Nephron (organoid): ENCODE data around the gene PTPN2.

ENCODE experiments used
- H3K27ac Mint-ChIP-seq, 3 experiments: 2 replicates each; pipeline ENCODE4 v1.8.0; 2020; ENCODE audit warnings: mixed read lengths in 3 of 3, mild to moderate bottlenecking in 2 of 3, moderate library complexity in 1 of 3
- H3K27me3 Mint-ChIP-seq: 2 replicates; pipeline ENCODE4 v1.8.0; 2021; ENCODE audit warnings: low read depth, mild to moderate bottlenecking, moderate library complexity, mixed read lengths
- H3K36me3 Mint-ChIP-seq: 2 replicates; pipeline ENCODE4 v1.8.0; 2020; ENCODE audit warnings: low read depth, mixed read lengths
- H3K4me1 Mint-ChIP-seq: 2 replicates; pipeline ENCODE4 v1.8.0; 2020; ENCODE audit warnings: mixed read lengths
- H3K4me3 Mint-ChIP-seq, 3 experiments: 2 replicates each; pipeline ENCODE4 v1.8.0; 2020; ENCODE audit warnings: mild to moderate bottlenecking in 3 of 3, mixed read lengths in 3 of 3, moderate library complexity in 2 of 3
- H3K9me3 Mint-ChIP-seq: 2 replicates; pipeline ENCODE4 v1.8.0; 2020; ENCODE audit warnings: mixed read lengths
- TF ChIP-seq, protein P1 (sequence below), 3 experiments: fragments of 200-600 bp; sonication (generic); IDR thresholded peaks; one replicate each; pipeline ENCODE4 v1.5.0; 2021; ENCODE audit warnings: antibody characterized with exemption in 3 of 3; ENCODE audit not compliant: unreplicated experiment in 3 of 3

Gene PTPN2

GRCh38 chr18:12748671-12749070 lies 135.4 kb downstream of the PTPN2 start:
- Mint-ChIP-seq H3K27me3 (peaks cover 4% of the 10 kb centered on the region), H3K36me3 (no peaks in the 10 kb centered on the region), H3K27ac (no peak overlapping the region), H3K4me3 (no peak overlapping the region), H3K9me3 (no peaks in the 10 kb centered on the region), H3K4me1 (no peaks in the 10 kb centered on the region)
- TF ChIP-seq, protein P1, sequence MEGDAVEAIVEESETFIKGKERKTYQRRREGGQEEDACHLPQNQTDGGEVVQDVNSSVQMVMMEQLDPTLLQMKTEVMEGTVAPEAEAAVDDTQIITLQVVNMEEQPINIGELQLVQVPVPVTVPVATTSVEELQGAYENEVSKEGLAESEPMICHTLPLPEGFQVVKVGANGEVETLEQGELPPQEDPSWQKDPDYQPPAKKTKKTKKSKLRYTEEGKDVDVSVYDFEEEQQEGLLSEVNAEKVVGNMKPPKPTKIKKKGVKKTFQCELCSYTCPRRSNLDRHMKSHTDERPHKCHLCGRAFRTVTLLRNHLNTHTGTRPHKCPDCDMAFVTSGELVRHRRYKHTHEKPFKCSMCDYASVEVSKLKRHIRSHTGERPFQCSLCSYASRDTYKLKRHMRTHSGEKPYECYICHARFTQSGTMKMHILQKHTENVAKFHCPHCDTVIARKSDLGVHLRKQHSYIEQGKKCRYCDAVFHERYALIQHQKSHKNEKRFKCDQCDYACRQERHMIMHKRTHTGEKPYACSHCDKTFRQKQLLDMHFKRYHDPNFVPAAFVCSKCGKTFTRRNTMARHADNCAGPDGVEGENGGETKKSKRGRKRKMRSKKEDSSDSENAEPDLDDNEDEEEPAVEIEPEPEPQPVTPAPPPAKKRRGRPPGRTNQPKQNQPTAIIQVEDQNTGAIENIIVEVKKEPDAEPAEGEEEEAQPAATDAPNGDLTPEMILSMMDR (IDR thresholded peaks at IDR 0.05; ENCODE audit: unreplicated experiment in 3 of 3) = no peak

DNA sequence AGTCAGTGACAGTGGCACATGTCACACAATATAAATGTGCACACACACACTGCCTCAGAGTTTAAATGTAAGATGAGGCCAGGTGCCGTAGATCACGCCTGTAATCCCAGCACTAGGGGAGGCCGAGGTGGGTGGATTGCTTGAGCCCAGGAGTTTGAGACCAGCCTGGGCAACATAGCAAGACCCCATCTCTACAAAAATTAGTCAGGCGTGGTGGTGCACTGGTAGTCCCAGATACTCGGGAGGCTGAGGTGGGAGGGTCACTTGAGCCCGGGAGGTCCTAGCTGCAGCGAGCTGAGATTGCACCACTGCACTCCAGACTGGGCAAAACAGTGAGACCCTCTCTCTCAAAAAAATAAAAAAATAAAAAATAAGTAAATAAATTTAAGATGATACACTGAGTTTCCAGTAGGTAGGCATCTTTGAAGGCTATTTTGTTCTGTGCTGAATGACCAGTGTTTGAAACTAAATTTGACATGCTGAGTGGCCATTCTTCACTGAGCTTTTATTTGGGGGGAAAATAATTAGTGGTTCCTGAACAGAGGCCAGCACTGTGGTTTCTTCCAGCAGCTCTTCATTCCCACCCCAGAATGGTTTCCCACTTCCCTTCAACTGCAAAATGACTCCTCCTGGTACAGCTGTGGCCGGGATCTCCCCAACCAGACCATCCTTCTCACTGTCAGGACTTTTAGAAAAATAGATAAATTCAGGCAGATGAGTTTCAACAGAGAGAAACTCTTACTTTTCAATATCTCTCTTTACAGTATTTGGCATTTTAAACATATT lies 136.3 kb downstream of the PTPN2 start:
- Mint-ChIP-seq H3K4me1 (no peaks in the 10 kb centered on the region), H3K27me3 (peaks cover 4% of the 10 kb centered on the region), H3K9me3 (no peaks in the 10 kb centered on the region), H3K4me3 (no peak overlapping the region), H3K27ac (no peak overlapping the region), H3K36me3 (no peaks in the 10 kb centered on the region)
- TF ChIP-seq, protein P1 (IDR thresholded peaks at IDR 0.05; ENCODE audit: unreplicated experiment in 3 of 3) = no peak

GRCh38 chr18:12745095-12745795 lies 138.8 kb downstream of the PTPN2 start:
- TF ChIP-seq, protein P1 (IDR thresholded peaks at IDR 0.05; ENCODE audit: unreplicated experiment in 3 of 3) = no peak
- no peaks in the 10 kb centered on the region for H3K9me3 Mint-ChIP-seq
- peaks cover 3% of the 10 kb centered on the region for H3K27me3 Mint-ChIP-seq
- no peak overlapping the region for H3K4me3 Mint-ChIP-seq
- H3K4me1 Mint-ChIP-seq = no peaks in the 10 kb centered on the region
- H3K36me3 Mint-ChIP-seq = no peaks in the 10 kb centered on the region
- H3K27ac Mint-ChIP-seq = no peak overlapping the region

DNA sequence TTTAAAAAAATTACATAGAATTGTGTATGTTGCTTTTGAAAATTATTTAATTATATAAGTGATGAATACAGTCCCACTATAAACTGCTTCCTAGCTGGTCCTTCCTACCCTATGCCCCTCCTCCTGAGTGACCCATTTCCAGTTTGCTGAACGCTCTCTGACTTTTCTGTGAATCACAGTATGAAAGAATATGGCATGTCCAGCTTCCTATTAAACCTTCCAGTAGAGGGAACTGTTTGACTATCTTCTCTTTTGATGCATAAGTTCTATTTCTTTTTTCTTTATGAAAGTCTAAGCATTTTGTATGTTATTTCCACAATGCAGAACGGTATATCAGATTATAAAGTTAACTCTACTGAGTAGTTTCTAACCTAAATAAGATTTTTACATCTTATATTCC lies 139.9 kb downstream of the PTPN2 start:
- H3K4me1 Mint-ChIP-seq = no peaks in the 10 kb centered on the region
- H3K9me3 Mint-ChIP-seq = no peaks in the 10 kb centered on the region
- H3K27ac Mint-ChIP-seq = no peak overlapping the region
- no peak overlapping the region for H3K4me3 Mint-ChIP-seq
- TF ChIP-seq, protein P1 (IDR thresholded peaks at IDR 0.05; ENCODE audit: unreplicated experiment in 3 of 3) = peak; percentile 36 to 57 (median 49)
- no peaks in the 10 kb centered on the region for H3K36me3 Mint-ChIP-seq
- no peaks in the 10 kb centered on the region for H3K27me3 Mint-ChIP-seq

DNA sequence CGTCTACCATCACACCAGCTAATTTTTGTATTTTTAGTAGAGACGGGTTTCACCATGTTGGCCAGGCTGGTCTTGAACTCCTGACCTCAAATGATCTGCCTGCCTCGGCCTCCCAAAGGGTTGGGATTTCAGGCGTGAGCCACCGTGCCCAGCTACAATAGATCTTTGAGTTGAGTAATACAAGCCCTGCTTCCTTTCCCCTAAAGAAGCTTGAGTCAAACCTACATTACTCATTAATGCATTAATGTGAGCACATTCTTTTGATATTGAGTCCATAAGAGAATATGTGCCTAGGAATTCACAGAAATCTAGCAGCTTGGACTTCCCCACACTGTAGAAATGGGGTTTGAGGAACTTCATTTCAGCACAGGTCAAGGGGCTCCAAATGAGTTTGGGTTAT lies 141.6 kb downstream of the PTPN2 start:
- H3K4me3 Mint-ChIP-seq = no peak overlapping the region
- TF ChIP-seq, protein P1 (IDR thresholded peaks at IDR 0.05; ENCODE audit: unreplicated experiment in 3 of 3) = no peak
- H3K27me3 Mint-ChIP-seq = no peaks in the 10 kb centered on the region
- H3K4me1 Mint-ChIP-seq = no peaks in the 10 kb centered on the region
- no peaks in the 10 kb centered on the region for H3K36me3 Mint-ChIP-seq
- H3K9me3 Mint-ChIP-seq = no peaks in the 10 kb centered on the region
- no peak overlapping the region for H3K27ac Mint-ChIP-seq
